HepG2 (cell line): ENCODE measurements around the gene NABP1. TPM values are rescaled to one million over a fixed set of nuclear protein-coding genes. Genes with fewer than 3 reads are reported as not detected.

Experiments used
- CCAR2 ChIP-seq: fragments of 200-400 bp; formaldehyde crosslinking; optimal IDR thresholded peaks from 2 replicates; pipeline ENCODE3; 2018; ENCODE audit warnings: low read depth, mild to moderate bottlenecking, low read length, moderate library complexity
- NCOR1 ChIP-seq: fragments of 200-600 bp; sonication (generic); IDR thresholded peaks from 2 replicates; pipeline ENCODE4 v1.7.0; 2017; ENCODE audit warnings: antibody characterized with exemption, low read length, borderline replicate concordance
- STAG1 ChIP-seq: sonication (generic); formaldehyde crosslinking; IDR thresholded peaks from 2 replicates; pipeline ENCODE4 v1.4.0; 2020; ENCODE audit warnings: missing genetic modification reagents
- ZNF83 ChIP-seq: sonication (generic); formaldehyde crosslinking; IDR thresholded peaks from 2 replicates; pipeline ENCODE4 v1.4.0; 2020; ENCODE audit warnings: missing genetic modification reagents, mild to moderate bottlenecking, borderline replicate concordance
- polyA plus RNA-seq, 8 experiments: library from polyadenylated mRNA; depleted of rRNA in 3 of 8; stranded (reverse) in 7 of 8; unstranded in 1 of 8; fragments of >200 nt; fragmentation: Illumina TruSeq in 4 of 8; extraction: Trizol in 4 of 8; gene quantifications; 2 replicates each; pipeline versions ENCODE4 v1.2.1 to v1.2.3, GENCODE V29; 2011 to 2016; ENCODE audit warnings: low read depth in 4 of 8, missing spikeins in 1 of 8, mixed read lengths in 1 of 8; ENCODE audit not compliant: insufficient read depth in 1 of 8
- total RNA-seq, 5 experiments: library from RNA; depleted of rRNA; stranded (reverse); fragments of >200 nt; fragmentation: Illumina TruSeq; extraction: Trizol; gene quantifications; 2 replicates each; pipeline ENCODE4 v1.2.3, GENCODE V29; 2016; ENCODE audit warnings: low read depth in 1 of 5
- TF ChIP-seq, protein P1 (sequence below): fragments of 450-650 bp; IDR thresholded peaks from 2 replicates; pipeline ENCODE4 v1.6.1; 2017
- TF ChIP-seq, protein P2 (sequence below): sonication (generic); formaldehyde crosslinking; IDR thresholded peaks from 2 replicates; pipeline ENCODE4 v1.9.0; 2022; ENCODE audit warnings: low read depth, missing genetic modification reagents
- TF ChIP-seq, protein P3 (sequence below): sonication (generic); formaldehyde crosslinking; IDR thresholded peaks from 2 replicates; pipeline ENCODE4 v1.5.1; 2020; ENCODE audit warnings: missing genetic modification reagents, mild to moderate bottlenecking, borderline replicate concordance

The NABP1 gene
- total and polyA plus RNA-seq, 2 of the 13 experiments (the other 11 are each of a cell fraction or from before 2014, with no cell fraction given) = 14.9 to 19.8 TPM

DNA sequence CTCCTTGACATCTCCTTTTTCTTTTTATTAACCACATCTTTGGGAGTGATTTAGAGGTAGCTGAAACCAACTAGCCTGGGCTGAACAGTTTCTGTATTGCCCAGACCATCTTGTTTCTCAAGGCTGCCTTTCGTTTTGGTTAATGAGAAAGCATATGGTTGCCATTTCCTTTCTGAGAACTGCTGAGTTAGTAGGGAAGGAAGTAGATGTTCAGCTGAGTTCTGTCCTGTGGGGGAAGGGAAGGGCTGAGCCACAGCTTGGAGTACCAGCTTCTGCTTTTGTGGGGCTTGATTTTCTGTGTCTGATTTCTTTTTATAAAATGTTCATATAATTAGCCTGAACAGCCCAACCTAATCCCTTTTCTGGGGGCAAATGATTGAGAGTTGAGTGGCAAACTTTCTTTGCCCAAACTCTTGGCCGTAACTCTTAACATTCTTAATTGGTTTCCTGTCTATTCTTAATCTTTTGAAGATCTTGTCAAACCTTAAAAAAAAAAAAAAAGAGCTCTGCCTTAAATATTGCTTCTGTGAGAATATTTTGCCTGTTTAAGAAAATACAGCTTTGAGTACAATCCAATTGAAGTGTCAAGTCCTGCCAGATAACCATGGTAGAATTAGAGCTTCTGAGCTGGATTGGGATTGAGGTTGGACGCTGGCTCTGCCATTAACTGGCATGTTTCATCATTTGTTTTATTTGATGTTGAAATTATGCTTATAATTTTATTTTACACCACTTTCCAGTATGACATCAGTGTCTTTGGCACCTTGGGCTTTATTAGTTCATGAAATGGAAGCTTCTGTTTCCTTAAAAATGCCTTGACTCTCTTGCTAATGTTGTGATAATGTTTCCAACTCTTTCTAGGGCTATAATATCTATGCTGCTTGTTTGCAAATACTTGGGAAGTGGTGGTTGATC lies 1.9 kb upstream of the NABP1 start (continued):
- TF ChIP-seq NCOR1 (no peak), STAG1 (CRISPR knock-in tag) (no peak), ZNF83 (no peak), CCAR2 (no peak)
- TF ChIP-seq, protein P1, sequence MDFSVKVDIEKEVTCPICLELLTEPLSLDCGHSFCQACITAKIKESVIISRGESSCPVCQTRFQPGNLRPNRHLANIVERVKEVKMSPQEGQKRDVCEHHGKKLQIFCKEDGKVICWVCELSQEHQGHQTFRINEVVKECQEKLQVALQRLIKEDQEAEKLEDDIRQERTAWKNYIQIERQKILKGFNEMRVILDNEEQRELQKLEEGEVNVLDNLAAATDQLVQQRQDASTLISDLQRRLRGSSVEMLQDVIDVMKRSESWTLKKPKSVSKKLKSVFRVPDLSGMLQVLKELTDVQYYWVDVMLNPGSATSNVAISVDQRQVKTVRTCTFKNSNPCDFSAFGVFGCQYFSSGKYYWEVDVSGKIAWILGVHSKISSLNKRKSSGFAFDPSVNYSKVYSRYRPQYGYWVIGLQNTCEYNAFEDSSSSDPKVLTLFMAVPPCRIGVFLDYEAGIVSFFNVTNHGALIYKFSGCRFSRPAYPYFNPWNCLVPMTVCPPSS = no peak
- TF ChIP-seq, protein P2, sequence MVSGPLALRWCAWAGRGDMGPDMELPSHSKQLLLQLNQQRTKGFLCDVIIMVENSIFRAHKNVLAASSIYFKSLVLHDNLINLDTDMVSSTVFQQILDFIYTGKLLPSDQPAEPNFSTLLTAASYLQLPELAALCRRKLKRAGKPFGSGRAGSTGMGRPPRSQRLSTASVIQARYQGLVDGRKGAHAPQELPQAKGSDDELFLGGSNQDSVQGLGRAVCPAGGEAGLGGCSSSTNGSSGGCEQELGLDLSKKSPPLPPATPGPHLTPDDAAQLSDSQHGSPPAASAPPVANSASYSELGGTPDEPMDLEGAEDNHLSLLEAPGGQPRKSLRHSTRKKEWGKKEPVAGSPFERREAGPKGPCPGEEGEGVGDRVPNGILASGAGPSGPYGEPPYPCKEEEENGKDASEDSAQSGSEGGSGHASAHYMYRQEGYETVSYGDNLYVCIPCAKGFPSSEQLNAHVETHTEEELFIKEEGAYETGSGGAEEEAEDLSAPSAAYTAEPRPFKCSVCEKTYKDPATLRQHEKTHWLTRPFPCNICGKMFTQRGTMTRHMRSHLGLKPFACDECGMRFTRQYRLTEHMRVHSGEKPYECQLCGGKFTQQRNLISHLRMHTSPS (CRISPR knock-in tag) = no peak
- TF ChIP-seq, protein P3, sequence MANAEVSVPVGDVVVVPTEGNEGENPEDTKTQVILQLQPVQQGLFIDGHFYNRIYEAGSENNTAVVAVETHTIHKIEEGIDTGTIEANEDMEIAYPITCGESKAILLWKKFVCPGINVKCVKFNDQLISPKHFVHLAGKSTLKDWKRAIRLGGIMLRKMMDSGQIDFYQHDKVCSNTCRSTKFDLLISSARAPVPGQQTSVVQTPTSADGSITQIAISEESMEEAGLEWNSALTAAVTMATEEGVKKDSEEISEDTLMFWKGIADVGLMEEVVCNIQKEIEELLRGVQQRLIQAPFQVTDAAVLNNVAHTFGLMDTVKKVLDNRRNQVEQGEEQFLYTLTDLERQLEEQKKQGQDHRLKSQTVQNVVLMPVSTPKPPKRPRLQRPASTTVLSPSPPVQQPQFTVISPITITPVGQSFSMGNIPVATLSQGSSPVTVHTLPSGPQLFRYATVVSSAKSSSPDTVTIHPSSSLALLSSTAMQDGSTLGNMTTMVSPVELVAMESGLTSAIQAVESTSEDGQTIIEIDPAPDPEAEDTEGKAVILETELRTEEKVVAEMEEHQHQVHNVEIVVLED (CRISPR knock-in tag) = no peak
